HS-27A (cell line): Measurements from ENCODE around the gene EPRS1.
"Not testable (repeated sequence)": the region's sequence is repeated elsewhere in the genome, so short reads cannot be mapped to it uniquely, and the experiment has no call there.

Experiments used
- DNase-seq: peaks from one replicate; pipeline ENCODE4 v3.0.0-alpha.2; 2012; ENCODE audit warnings: low read depth, missing footprints

Gene EPRS1

GRCh38 chr1:220046052-220046930, at the start of gene EPRS1:
Gene EPRS1 (minus strand): TSS chr1:220046505. CDS start chr1:220046388, 117 bp downstream.
- DNase-seq: peak; percentile 92

- peak; percentile 39 for DNase-seq
Observed at GRCh38 chr1:220094016-220094911, 48.0 kb upstream of the EPRS1 start, which contains the start of gene IARS2. Gene IARS2 (plus strand): TSS chr1:220094132. CDS start chr1:220094217, 85 bp downstream.

GRCh38 chr1:220093361-220094015, 47.2 kb upstream of the EPRS1 start:
- no peak for DNase-seq

GRCh38 chr1:220092694-220093093, 46.4 kb upstream of the EPRS1 start:
- DNase-seq: no peak

GRCh38 chr1:220089650-220090556, 43.6 kb upstream of the EPRS1 start, which contains the start of gene BPNT1:
Gene BPNT1 (minus strand): TSS chr1:220089788. CDS start chr1:220079846, 9,942 bp downstream.
- peak; percentile 80 for DNase-seq

GRCh38 chr1:220086261-220086686, 40.0 kb upstream of the EPRS1 start:
- DNase-seq: not testable (repeated sequence)

- DNase-seq: no peak
Observed at GRCh38 chr1:220084460-220084859, 38.2 kb upstream of the EPRS1 start.

- no peak for DNase-seq
Observed at GRCh38 chr1:220077887-220078286, 31.6 kb upstream of the EPRS1 start.

- no peak for DNase-seq
Observed at GRCh38 chr1:220076861-220077762, 30.8 kb upstream of the EPRS1 start.

- DNase-seq: no peak
Observed at GRCh38 chr1:220067269-220068204, 21.2 kb upstream of the EPRS1 start.

- no peak for DNase-seq
Observed at GRCh38 chr1:220062629-220063028, 16.3 kb upstream of the EPRS1 start.

GRCh38 chr1:220060876-220061275, 14.6 kb upstream of the EPRS1 start:
- DNase-seq: no peak

GRCh38 chr1:220056374-220056773, 10.1 kb upstream of the EPRS1 start:
- DNase-seq: no peak

- DNase-seq: no peak
Observed at GRCh38 chr1:220045356-220046051, 801 bp downstream of the EPRS1 start.

GRCh38 chr1:220044678-220045355, 1.5 kb downstream of the EPRS1 start:
- no peak for DNase-seq

GRCh38 chr1:220043646-220044045, 2.7 kb downstream of the EPRS1 start:
- DNase-seq: no peak

GRCh38 chr1:220040028-220040596, 6.2 kb downstream of the EPRS1 start:
- DNase-seq: no peak
